ENCODE measurements around the gene HPD. TPM values are rescaled to one million over a fixed set of nuclear protein-coding genes. Genes with fewer than 3 reads are reported as not detected.
"Not testable (repeated sequence)": the region's sequence is repeated elsewhere in the genome, so short reads cannot be mapped to it uniquely, and the experiment has no call there.

Gene HPD
- total and polyA plus RNA-seq, 4 donors = 0.88 to 4.0 (median 1.2) TPM; not detected in 1

GRCh38 chr12:121871467-121871866 lies 12.8 kb upstream of the HPD start:
- no peak overlapping the region for H3K27ac ChIP-seq (ENCODE audit: low read depth in 1 of 2, low read length in 1 of 2)
- no peaks in the 10 kb centered on the region for H3K9me3 ChIP-seq (ENCODE audit: control insufficient read depth in 4 of 4, insufficient read depth in 3 of 4, low read length in 3 of 4)

GRCh38 chr12:121869229-121869628 lies 10.6 kb upstream of the HPD start:
- not testable (repeated sequence) for H3K4me3 ChIP-seq; H3K36me3 ChIP-seq (ENCODE audit: control insufficient read depth in 4 of 4, insufficient read depth in 4 of 4, low read length in 4 of 4); ATAC-seq (ENCODE audit: insufficient read depth, low FRiP score); H3K9ac ChIP-seq (ENCODE audit: insufficient read depth in 1 of 2, low read length in 2 of 2); DNase-seq; H3K27ac ChIP-seq (ENCODE audit: low read depth in 1 of 2, low read length in 1 of 2); H3K27me3 ChIP-seq (ENCODE audit: control insufficient read depth in 3 of 3, insufficient read depth in 3 of 3, low read length in 2 of 3); H3K9me3 ChIP-seq (ENCODE audit: control insufficient read depth in 4 of 4, insufficient read depth in 3 of 4, low read length in 3 of 4)
- WGBS, 2 donors = 95 to 99% methylated on average over 7 to 8 of the region's 8 CpGs
- H3K4me1 ChIP-seq (ENCODE audit: control insufficient read depth in 5 of 5, insufficient read depth in 5 of 5, low read length in 5 of 5) = peaks cover 0 to 11% (median 0%) of the 10 kb centered on the region in 5 donors

More at GRCh38 chr12:121871467-121871866, 12.8 kb upstream of the HPD start:
- ATAC-seq (ENCODE audit: insufficient read depth, low FRiP score) (no peak), DNase-seq (no peak)
- Histone ChIP-seq H3K4me1 (ENCODE audit: control insufficient read depth in 5 of 5, insufficient read depth in 5 of 5, low read length in 5 of 5) (peaks cover 0 to 11% (median 0%) of the 10 kb centered on the region in 5 donors), H3K9ac (ENCODE audit: insufficient read depth in 1 of 2, low read length in 2 of 2) (no peak overlapping the region), H3K27me3 (ENCODE audit: control insufficient read depth in 3 of 3, insufficient read depth in 3 of 3, low read length in 2 of 3) (no peaks in the 10 kb centered on the region), H3K4me3 (no peak overlapping the region), H3K36me3 (ENCODE audit: control insufficient read depth in 4 of 4, insufficient read depth in 4 of 4, low read length in 4 of 4) (no peaks in the 10 kb centered on the region)
- no peak for TF ChIP-seq CTCF (IDR thresholded peaks at IDR 0.05; ENCODE audit: control extremely low read depth, extremely low read depth)
- WGBS, 2 donors = 76 to 86% methylated on average over 3 of the region's 3 CpGs

- H3K9me3 ChIP-seq (ENCODE audit: control insufficient read depth in 4 of 4, insufficient read depth in 3 of 4, low read length in 3 of 4) = no peaks in the 10 kb centered on the region
- DNase-seq = no peak
- no peaks in the 10 kb centered on the region for H3K27me3 ChIP-seq (ENCODE audit: control insufficient read depth in 3 of 3, insufficient read depth in 3 of 3, low read length in 2 of 3)
- H3K4me3 ChIP-seq = no peak overlapping the region
- no peak for TF ChIP-seq CTCF (IDR thresholded peaks at IDR 0.05; ENCODE audit: control extremely low read depth, extremely low read depth)
- peaks cover 0 to 6% (median 0%) of the 10 kb centered on the region in 5 donors for H3K4me1 ChIP-seq (ENCODE audit: control insufficient read depth in 5 of 5, insufficient read depth in 5 of 5, low read length in 5 of 5)
- H3K9ac ChIP-seq (ENCODE audit: insufficient read depth in 1 of 2, low read length in 2 of 2) = no peak overlapping the region
- ATAC-seq (ENCODE audit: insufficient read depth, low FRiP score) = no peak
- H3K27ac ChIP-seq (ENCODE audit: low read depth in 1 of 2, low read length in 1 of 2) = no peak overlapping the region
- 85 to 88% methylated on average over 4 of the region's 4 CpGs for WGBS, 2 donors
- no peaks in the 10 kb centered on the region for H3K36me3 ChIP-seq (ENCODE audit: control insufficient read depth in 4 of 4, insufficient read depth in 4 of 4, low read length in 4 of 4)
Observed at GRCh38 chr12:121866331-121866730, 7.7 kb upstream of the HPD start.

GRCh38 chr12:121861636-121862254 lies 3.1 kb upstream of the HPD start:
- H3K27ac ChIP-seq (ENCODE audit: low read depth in 1 of 2, low read length in 1 of 2) = no peak overlapping the region
- no peaks in the 10 kb centered on the region for H3K36me3 ChIP-seq (ENCODE audit: control insufficient read depth in 4 of 4, insufficient read depth in 4 of 4, low read length in 4 of 4)
- ATAC-seq (ENCODE audit: insufficient read depth, low FRiP score) = no peak
- no peak for TF ChIP-seq CTCF (IDR thresholded peaks at IDR 0.05; ENCODE audit: control extremely low read depth, extremely low read depth)
- H3K9me3 ChIP-seq (ENCODE audit: control insufficient read depth in 4 of 4, insufficient read depth in 3 of 4, low read length in 3 of 4) = no peaks in the 10 kb centered on the region
- H3K27me3 ChIP-seq (ENCODE audit: control insufficient read depth in 3 of 3, insufficient read depth in 3 of 3, low read length in 2 of 3) = no peaks in the 10 kb centered on the region
- H3K4me1 ChIP-seq (ENCODE audit: control insufficient read depth in 5 of 5, insufficient read depth in 5 of 5, low read length in 5 of 5) = peaks cover 0 to 8% (median 3%) of the 10 kb centered on the region in 5 donors
- DNase-seq = peak in 2 of 3 donors; percentile 30 to 46
- WGBS, 2 donors = 51 to 70% methylated on average over 11 of the region's 11 CpGs
- H3K9ac ChIP-seq (ENCODE audit: insufficient read depth in 1 of 2, low read length in 2 of 2) = peak overlapping the region in 1 of 2 donors; percentile 65
- H3K4me3 ChIP-seq = no peak overlapping the region

- H3K4me3 ChIP-seq; H3K27me3 ChIP-seq (ENCODE audit: control insufficient read depth in 3 of 3, insufficient read depth in 3 of 3, low read length in 2 of 3); DNase-seq; ATAC-seq (ENCODE audit: insufficient read depth, low FRiP score); H3K27ac ChIP-seq (ENCODE audit: low read depth in 1 of 2, low read length in 1 of 2); H3K9ac ChIP-seq (ENCODE audit: insufficient read depth in 1 of 2, low read length in 2 of 2); H3K9me3 ChIP-seq (ENCODE audit: control insufficient read depth in 4 of 4, insufficient read depth in 3 of 4, low read length in 3 of 4); H3K4me1 ChIP-seq (ENCODE audit: control insufficient read depth in 5 of 5, insufficient read depth in 5 of 5, low read length in 5 of 5); H3K36me3 ChIP-seq (ENCODE audit: control insufficient read depth in 4 of 4, insufficient read depth in 4 of 4, low read length in 4 of 4): not testable (repeated sequence)
- 94 to 96% methylated on average over 4 of the region's 4 CpGs for WGBS, 2 donors
Observed at GRCh38 chr12:121860699-121861098, 2.0 kb upstream of the HPD start.

All from lung (tissue), 12 donors.